ENCODE measurements around the gene BCAS4. TPM values are rescaled to one million over a fixed set of nuclear protein-coding genes. Genes with fewer than 3 reads are reported as not detected.

BCAS4 gene, protein sequence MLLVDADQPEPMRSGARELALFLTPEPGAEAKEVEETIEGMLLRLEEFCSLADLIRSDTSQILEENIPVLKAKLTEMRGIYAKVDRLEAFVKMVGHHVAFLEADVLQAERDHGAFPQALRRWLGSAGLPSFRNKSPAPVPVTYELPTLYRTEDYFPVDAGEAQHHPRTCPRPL
- total RNA-seq: 8.0 TPM
- 10 to 100 TPM in 3 of 4 donors, 1 to 10 TPM in 1; 8.5 to 17.6 (median 15.5) TPM for polyA plus RNA-seq

DNA sequence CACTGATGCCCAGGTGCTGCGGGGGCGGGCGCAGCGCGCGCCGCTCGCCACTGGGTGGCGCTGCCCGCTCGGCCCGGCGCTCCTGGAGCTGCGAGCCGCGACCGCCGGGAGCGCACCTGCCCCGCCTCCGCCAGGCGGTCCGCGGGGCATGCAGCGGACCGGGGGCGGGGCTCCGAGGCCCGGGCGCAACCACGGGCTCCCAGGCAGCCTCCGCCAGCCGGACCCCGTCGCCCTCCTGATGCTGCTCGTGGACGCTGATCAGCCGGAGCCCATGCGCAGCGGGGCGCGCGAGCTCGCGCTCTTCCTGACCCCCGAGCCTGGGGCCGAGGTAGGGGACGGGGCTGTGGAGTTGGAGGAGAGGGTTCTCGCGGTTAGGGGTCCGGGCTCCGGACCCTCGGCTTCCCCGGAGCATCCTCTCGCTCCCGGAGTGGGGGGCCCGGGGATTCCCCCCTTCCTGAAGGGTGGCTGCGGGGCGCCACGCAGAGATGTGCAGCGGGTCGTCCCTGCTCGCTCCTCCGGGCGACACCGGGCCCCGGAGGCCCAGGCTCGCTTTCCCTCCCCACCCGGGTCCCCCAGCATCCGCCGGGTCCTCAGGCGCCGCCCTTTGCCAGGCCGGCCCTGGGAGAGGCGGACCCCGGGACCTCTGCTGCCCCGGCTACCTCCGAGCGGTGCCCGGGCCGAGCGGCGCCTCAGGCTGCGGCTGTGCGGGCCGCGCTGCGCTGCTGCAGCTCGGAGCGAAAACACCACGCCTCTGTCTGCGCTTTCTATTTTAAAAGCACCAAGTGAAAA lies at the start of gene BCAS4:
Gene BCAS4, plus strand, starts transcription at position 216 of the 789 bp plus-strand sequence. Its CDS starts 23 bp downstream, at position 239.
- Mint-ChIP-seq H3K4me1 (peaks cover 0 to 37% (median 9%) of the 10 kb centered on the region in 4 donors), H3K27me3 (no peaks in the 10 kb centered on the region), H3K4me3 (peak within 1 kb of the TSS; percentile 85 to 96 (median 91)), H3K36me3 (no peaks in the 10 kb centered on the region), H3K27ac (peak within 1 kb of the TSS; percentile 80 to 85 (median 82)), H3K9me3 (no peaks in the 10 kb centered on the region)
- peak; percentile 73 to 86 (median 83) for DNase-seq
- H3K9me3 ChIP-seq (ENCODE audit: control insufficient read depth in 2 of 2, low read length in 2 of 2): no peaks in the 10 kb centered on the region
- H3K27me3 ChIP-seq (ENCODE audit: control insufficient read depth, insufficient read depth, low read length): no peaks in the 10 kb centered on the region
- H3K4me3 ChIP-seq (ENCODE audit: low read depth, low read length): peak within 1 kb of the TSS; percentile 79
- peak; percentile 90 to 92 for ATAC-seq (ENCODE audit: low read depth in 2 of 2)
- no peaks in the 10 kb centered on the region for H3K36me3 ChIP-seq (ENCODE audit: control insufficient read depth, insufficient read depth, low read length)
- peak within 1 kb of the TSS; percentile 66 for H3K27ac ChIP-seq (ENCODE audit: insufficient read depth, low read length, poor library complexity, severe bottlenecking)
- peaks cover 20% of the 10 kb centered on the region for H3K4me1 ChIP-seq (ENCODE audit: control insufficient read depth, insufficient read depth, low read length, poor library complexity, severe bottlenecking)

- H3K4me3 Mint-ChIP-seq: no peak overlapping the region
- peaks cover 8% of the 10 kb centered on the region for H3K36me3 Mint-ChIP-seq
Measured at GRCh38 chr20:50745634-50746137, 49.2 kb upstream of the BCAS4 start.

DNA sequence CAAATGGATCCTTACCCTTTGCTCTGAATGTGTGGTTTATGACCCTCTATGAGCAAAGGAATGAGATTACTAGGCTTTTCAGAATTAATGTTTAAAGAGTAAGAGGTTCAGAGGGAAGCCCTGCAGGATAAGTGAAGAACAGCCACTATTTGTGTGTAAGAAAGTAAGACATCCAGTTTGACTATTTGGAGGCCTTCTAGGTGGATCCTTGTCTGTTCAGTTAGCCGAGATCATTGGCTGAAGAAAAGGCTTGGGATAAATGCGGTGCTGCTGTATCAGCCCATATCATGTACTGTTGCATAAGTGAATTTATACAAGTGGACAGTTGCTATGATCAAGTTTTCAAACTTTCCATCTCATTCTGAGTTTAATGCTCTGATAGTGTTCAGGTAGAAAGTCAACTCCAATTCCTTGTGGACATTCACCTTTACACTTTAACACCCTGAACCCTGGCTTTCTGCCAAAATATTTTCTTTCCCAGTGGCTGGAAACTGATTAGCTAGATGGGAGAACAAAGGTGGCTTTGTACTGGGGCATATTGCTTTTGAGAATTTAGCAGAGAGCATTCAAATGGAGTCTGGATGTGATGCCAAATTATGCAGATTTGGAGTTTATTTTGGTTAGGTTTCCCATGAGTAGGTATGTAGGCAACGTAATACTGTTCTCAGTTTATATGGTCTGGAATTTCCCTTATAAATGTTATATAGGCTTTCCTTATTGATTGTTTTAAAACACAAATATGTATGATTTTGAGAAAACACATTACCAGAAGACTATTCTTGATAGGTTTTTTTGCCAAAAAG lies 48.5 kb upstream of the BCAS4 start:
- H3K4me1 Mint-ChIP-seq: peaks cover 9 to 28% (median 21%) of the 10 kb centered on the region in 4 donors
- no peaks in the 10 kb centered on the region for H3K9me3 ChIP-seq (ENCODE audit: control insufficient read depth in 2 of 2, low read length in 2 of 2)
- no peaks in the 10 kb centered on the region for H3K27me3 ChIP-seq (ENCODE audit: control insufficient read depth, insufficient read depth, low read length)
- DNase-seq (no peak), ATAC-seq (ENCODE audit: low read depth in 2 of 2) (no peak)
- no peak overlapping the region for H3K4me3 Mint-ChIP-seq
- no peaks in the 10 kb centered on the region for H3K27me3 Mint-ChIP-seq
- no peak overlapping the region for H3K27ac ChIP-seq (ENCODE audit: insufficient read depth, low read length, poor library complexity, severe bottlenecking)
- no peaks in the 10 kb centered on the region for H3K4me1 ChIP-seq (ENCODE audit: control insufficient read depth, insufficient read depth, low read length, poor library complexity, severe bottlenecking)
- H3K4me3 ChIP-seq (ENCODE audit: low read depth, low read length): no peak overlapping the region
- peak overlapping the region in 2 of 3 donors; percentile 32 to 51 for H3K27ac Mint-ChIP-seq
- H3K36me3 Mint-ChIP-seq: peaks cover 5% of the 10 kb centered on the region
- H3K9me3 Mint-ChIP-seq: no peaks in the 10 kb centered on the region
- H3K36me3 ChIP-seq (ENCODE audit: control insufficient read depth, insufficient read depth, low read length): peaks cover 5% of the 10 kb centered on the region

More at GRCh38 chr20:50745634-50746137, 49.2 kb upstream of the BCAS4 start:
- H3K27me3 ChIP-seq (ENCODE audit: control insufficient read depth, insufficient read depth, low read length): no peaks in the 10 kb centered on the region
- no peaks in the 10 kb centered on the region for H3K4me1 ChIP-seq (ENCODE audit: control insufficient read depth, insufficient read depth, low read length, poor library complexity, severe bottlenecking)
- no peaks in the 10 kb centered on the region for H3K9me3 Mint-ChIP-seq
- H3K27ac ChIP-seq (ENCODE audit: insufficient read depth, low read length, poor library complexity, severe bottlenecking): no peak overlapping the region
- H3K36me3 ChIP-seq (ENCODE audit: control insufficient read depth, insufficient read depth, low read length): peaks cover 5% of the 10 kb centered on the region
- no peaks in the 10 kb centered on the region for H3K27me3 Mint-ChIP-seq
- peaks cover 11 to 33% (median 21%) of the 10 kb centered on the region in 4 donors for H3K4me1 Mint-ChIP-seq
- no peaks in the 10 kb centered on the region for H3K9me3 ChIP-seq (ENCODE audit: control insufficient read depth in 2 of 2, low read length in 2 of 2)
- no peak overlapping the region for H3K4me3 ChIP-seq (ENCODE audit: low read depth, low read length)
- ATAC-seq (ENCODE audit: low read depth in 2 of 2) (no peak), DNase-seq (no peak)
- no peak overlapping the region for H3K27ac Mint-ChIP-seq

DNA sequence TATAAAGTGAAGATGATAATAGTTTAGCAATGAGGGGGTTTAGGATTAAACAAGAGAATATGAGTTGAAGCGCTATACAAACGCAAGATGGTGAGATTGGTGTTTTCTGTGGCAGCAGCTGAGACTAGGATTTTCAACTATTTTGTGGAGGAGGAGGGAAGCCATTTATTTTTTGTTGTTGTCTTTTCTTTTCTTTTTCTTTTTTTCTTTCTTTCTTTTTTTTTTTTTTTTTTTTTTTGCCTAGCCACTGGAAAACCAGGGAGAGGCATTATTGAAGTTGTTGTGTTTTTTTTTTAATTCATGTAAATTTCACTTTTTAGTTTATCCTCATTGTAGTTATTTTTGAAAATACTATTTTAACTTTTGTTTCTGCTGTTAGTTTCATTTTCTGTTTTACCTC lies 47.6 kb upstream of the BCAS4 start:
- Mint-ChIP-seq H3K27me3 (no peaks in the 10 kb centered on the region), H3K27ac (peak overlapping the region; percentile 22 to 85 (median 50)), H3K4me3 (peak overlapping the region in 1 of 4 donors; percentile 63), H3K4me1 (peaks cover 9 to 26% (median 21%) of the 10 kb centered on the region in 4 donors), H3K9me3 (no peaks in the 10 kb centered on the region), H3K36me3 (peaks cover 5% of the 10 kb centered on the region)
- no peaks in the 10 kb centered on the region for H3K4me1 ChIP-seq (ENCODE audit: control insufficient read depth, insufficient read depth, low read length, poor library complexity, severe bottlenecking)
- H3K36me3 ChIP-seq (ENCODE audit: control insufficient read depth, insufficient read depth, low read length): peaks cover 5% of the 10 kb centered on the region
- ATAC-seq (ENCODE audit: low read depth in 2 of 2): no peak
- H3K4me3 ChIP-seq (ENCODE audit: low read depth, low read length): peak overlapping the region; percentile 23
- no peaks in the 10 kb centered on the region for H3K9me3 ChIP-seq (ENCODE audit: control insufficient read depth in 2 of 2, low read length in 2 of 2)
- H3K27me3 ChIP-seq (ENCODE audit: control insufficient read depth, insufficient read depth, low read length): no peaks in the 10 kb centered on the region
- no peak overlapping the region for H3K27ac ChIP-seq (ENCODE audit: insufficient read depth, low read length, poor library complexity, severe bottlenecking)
- DNase-seq: no peak

DNA sequence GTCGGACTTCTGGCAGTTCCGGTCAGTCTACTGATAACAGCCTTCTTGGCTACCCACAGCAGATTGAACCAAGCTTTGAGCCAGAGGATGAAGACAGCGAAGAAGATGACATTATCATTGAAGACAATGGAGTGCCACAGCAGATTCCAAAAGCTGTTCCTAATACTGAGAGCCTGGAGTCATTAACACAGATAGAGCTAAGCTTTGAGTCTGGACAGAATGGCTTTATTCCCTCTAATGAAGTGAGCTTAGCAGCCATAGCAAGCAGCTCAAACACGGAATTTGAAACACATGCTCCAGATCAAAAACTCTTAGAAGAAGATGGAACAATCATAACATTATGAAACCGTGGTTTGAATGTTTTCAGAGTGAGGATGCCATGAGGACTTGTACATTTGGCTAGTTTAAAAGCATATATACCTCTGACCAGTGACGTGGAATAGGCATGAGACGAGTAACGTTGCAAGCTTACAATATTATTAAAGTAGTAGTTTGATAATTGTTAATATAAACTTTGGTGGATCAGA lies 44.7 kb upstream of the BCAS4 start:
- no peaks in the 10 kb centered on the region for H3K27me3 Mint-ChIP-seq
- Histone ChIP-seq H3K9me3 (ENCODE audit: control insufficient read depth in 2 of 2, low read length in 2 of 2) (no peaks in the 10 kb centered on the region), H3K27me3 (ENCODE audit: control insufficient read depth, insufficient read depth, low read length) (no peaks in the 10 kb centered on the region), H3K27ac (ENCODE audit: insufficient read depth, low read length, poor library complexity, severe bottlenecking) (no peak overlapping the region), H3K36me3 (ENCODE audit: control insufficient read depth, insufficient read depth, low read length) (peaks cover 5% of the 10 kb centered on the region), H3K4me3 (ENCODE audit: low read depth, low read length) (no peak overlapping the region), H3K4me1 (ENCODE audit: control insufficient read depth, insufficient read depth, low read length, poor library complexity, severe bottlenecking) (no peaks in the 10 kb centered on the region)
- ATAC-seq (ENCODE audit: low read depth in 2 of 2) (no peak), DNase-seq (no peak)
- peaks cover 5% of the 10 kb centered on the region for H3K36me3 Mint-ChIP-seq
- H3K4me1 Mint-ChIP-seq: peaks cover 9 to 24% (median 21%) of the 10 kb centered on the region in 4 donors
- no peak overlapping the region for H3K4me3 Mint-ChIP-seq
- H3K27ac Mint-ChIP-seq: peak overlapping the region in 1 of 3 donors; percentile 56
- no peaks in the 10 kb centered on the region for H3K9me3 Mint-ChIP-seq

- Histone ChIP-seq H3K4me3 (ENCODE audit: low read depth, low read length) (no peak overlapping the region), H3K36me3 (ENCODE audit: control insufficient read depth, insufficient read depth, low read length) (peaks cover 5% of the 10 kb centered on the region), H3K27ac (ENCODE audit: insufficient read depth, low read length, poor library complexity, severe bottlenecking) (no peak overlapping the region), H3K4me1 (ENCODE audit: control insufficient read depth, insufficient read depth, low read length, poor library complexity, severe bottlenecking) (no peaks in the 10 kb centered on the region), H3K9me3 (ENCODE audit: control insufficient read depth in 2 of 2, low read length in 2 of 2) (no peaks in the 10 kb centered on the region), H3K27me3 (ENCODE audit: control insufficient read depth, insufficient read depth, low read length) (no peaks in the 10 kb centered on the region)
- Mint-ChIP-seq H3K27me3 (no peaks in the 10 kb centered on the region), H3K4me3 (no peak overlapping the region), H3K27ac (no peak overlapping the region), H3K4me1 (peaks cover 0 to 8% (median 4%) of the 10 kb centered on the region in 4 donors), H3K9me3 (no peaks in the 10 kb centered on the region), H3K36me3 (peaks cover 5% of the 10 kb centered on the region)
- no peak for ATAC-seq (ENCODE audit: low read depth in 2 of 2)
- DNase-seq: no peak
Measured at GRCh38 chr20:50753152-50753551, 41.7 kb upstream of the BCAS4 start.

- H3K4me1 Mint-ChIP-seq: peaks cover 0 to 2% (median under 1%) of the 10 kb centered on the region in 4 donors
- DNase-seq (no peak), ATAC-seq (ENCODE audit: low read depth in 2 of 2) (no peak)
- peaks cover 2% of the 10 kb centered on the region for H3K27me3 Mint-ChIP-seq
- H3K4me3 ChIP-seq (ENCODE audit: low read depth, low read length): no peak overlapping the region
- H3K4me1 ChIP-seq (ENCODE audit: control insufficient read depth, insufficient read depth, low read length, poor library complexity, severe bottlenecking): no peaks in the 10 kb centered on the region
- no peak overlapping the region for H3K27ac ChIP-seq (ENCODE audit: insufficient read depth, low read length, poor library complexity, severe bottlenecking)
- no peaks in the 10 kb centered on the region for H3K9me3 ChIP-seq (ENCODE audit: control insufficient read depth in 2 of 2, low read length in 2 of 2)
- no peaks in the 10 kb centered on the region for H3K9me3 Mint-ChIP-seq
- H3K36me3 Mint-ChIP-seq: peaks cover 5% of the 10 kb centered on the region
- H3K4me3 Mint-ChIP-seq: no peak overlapping the region
- H3K27ac Mint-ChIP-seq: no peak overlapping the region
- no peaks in the 10 kb centered on the region for H3K36me3 ChIP-seq (ENCODE audit: control insufficient read depth, insufficient read depth, low read length)
- no peaks in the 10 kb centered on the region for H3K27me3 ChIP-seq (ENCODE audit: control insufficient read depth, insufficient read depth, low read length)
Measured at GRCh38 chr20:50754420-50754819, 40.4 kb upstream of the BCAS4 start.
